Measurements from ENCODE around the gene BTG4.

Gene BTG4

GRCh38 chr11:111479666-111480065, 32.5 kb downstream of the BTG4 start:
- no peak for DNase-seq

GRCh38 chr11:111477898-111478297, 34.3 kb downstream of the BTG4 start:
- no peak for DNase-seq

DNA sequence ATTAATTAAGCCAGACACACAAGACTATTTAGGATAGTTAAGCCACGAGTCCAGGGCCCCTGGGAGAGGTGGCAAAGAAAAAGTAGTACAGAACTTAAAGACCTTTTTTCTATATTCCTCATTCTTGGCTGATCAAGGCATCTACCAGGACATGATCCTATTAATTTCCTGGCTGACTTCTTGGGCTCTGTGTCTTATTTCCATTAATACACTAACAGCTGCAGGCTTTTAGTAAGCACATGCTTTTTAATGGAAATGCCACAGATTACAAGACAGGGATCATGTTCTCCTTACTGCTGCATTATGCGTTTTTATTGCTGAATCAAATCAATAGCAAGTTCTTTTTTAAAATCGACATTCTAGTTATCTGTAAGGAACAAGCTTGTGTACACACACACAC, 35.2 kb downstream of the BTG4 start:
- DNase-seq: no peak

DNA sequence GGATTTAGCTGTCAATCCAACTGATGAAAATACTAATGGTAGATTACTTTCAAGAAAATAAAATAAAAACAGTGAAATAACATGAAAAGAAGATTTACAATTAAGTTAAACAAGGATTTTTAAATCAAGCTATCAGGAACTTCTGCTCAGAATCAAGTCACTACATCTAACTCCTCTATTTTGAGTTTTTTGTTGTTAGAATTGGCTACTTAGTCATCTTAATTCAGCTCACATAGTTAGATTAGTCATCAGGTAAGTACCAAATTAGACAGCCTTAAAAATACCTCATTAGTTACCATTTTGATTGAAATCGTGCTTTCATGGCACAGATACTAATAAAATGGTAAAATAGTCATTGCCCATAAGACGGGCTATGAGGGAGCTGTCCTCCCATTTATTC, 35.8 kb downstream of the BTG4 start:
- no peak for DNase-seq

DNA sequence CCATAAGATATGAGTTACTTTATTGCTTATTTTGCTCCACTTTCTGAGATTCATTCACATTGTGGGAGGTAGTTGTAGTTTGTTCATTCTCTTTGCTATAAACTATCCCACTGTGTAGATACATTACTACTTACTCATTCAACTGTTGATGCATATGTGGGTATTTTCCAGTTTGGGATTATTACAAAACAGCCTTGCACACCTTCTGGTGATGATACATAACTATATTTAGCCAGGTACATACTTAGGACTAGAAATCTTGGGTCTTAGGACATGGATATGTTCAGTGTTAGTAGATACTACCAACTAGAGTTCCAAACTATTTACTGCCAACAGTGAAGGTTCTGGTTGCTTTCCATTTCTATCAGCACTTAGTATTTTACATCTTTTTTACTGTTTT, 37.8 kb downstream of the BTG4 start:
- DNase-seq: no peak

DNA sequence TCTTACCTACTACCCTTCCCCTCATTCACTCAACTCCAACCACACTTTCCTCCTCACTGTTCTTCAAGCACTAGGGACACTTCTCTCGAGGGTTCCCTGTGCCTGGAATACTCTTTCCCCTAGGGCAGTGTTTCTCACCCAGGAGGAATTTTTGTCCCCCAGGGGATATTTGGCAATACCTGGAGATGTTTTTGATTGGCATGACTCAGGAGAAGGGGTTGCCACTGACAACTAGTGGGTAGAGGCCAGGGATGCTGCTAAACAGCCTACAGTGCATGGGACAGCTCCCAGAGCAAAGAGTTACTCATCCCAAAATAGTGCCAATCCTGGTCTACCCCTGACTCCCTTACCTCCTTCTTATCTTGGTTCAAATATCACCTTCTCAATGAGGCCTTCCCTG, 40.0 kb downstream of the BTG4 start:
- DNase-seq: no peak

GRCh38 chr11:111469200-111469599, 43.0 kb downstream of the BTG4 start:
- DNase-seq: no peak

DNA sequence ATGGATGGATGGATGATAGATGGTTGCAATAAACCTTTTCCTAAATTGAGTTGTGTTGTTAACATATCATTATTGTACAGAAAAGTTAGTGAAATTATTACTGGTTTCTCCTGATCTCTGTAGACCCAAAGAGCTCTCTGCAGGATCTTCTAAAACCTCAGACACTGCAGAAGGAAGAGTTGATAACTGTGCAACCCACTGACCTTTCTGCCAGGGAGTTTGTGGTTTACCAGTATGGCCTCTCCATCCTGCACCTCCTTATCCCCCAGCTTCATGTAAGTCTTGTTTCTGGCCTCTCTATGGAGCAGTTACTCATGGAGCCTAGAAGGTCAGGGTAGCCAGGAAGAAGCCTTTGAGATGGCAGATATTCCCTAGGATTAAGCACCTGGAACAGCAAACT, 45.6 kb downstream of the BTG4 start:
- DNase-seq: no peak

DNA sequence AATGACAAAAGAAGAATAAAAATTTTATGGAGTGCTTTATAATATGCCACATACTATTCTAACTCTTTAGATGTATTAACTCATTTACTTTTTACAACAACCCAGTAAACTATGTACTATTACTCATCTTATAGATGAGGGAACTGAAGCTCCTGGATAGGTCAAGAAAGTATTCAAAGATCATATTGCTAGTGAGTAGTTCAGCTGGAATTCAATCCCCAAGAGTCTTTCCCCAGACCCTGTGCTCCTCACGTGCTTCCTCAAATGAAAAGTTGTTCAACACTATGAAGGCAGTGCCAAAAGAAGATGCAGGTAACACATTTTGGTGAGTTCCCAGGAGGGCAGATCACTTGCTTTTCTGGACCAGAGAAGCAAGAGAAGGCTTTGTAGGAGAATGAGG, 46.8 kb downstream of the BTG4 start:
- DNase-seq: no peak

GRCh38 chr11:111463276-111463675, 48.9 kb downstream of the BTG4 start:
- DNase-seq: no peak

GRCh38 chr11:111462329-111462728, 49.9 kb downstream of the BTG4 start:
- no peak for DNase-seq

- DNase-seq: no peak
Measured at GRCh38 chr11:111461460-111462235, 50.5 kb downstream of the BTG4 start.

DNA sequence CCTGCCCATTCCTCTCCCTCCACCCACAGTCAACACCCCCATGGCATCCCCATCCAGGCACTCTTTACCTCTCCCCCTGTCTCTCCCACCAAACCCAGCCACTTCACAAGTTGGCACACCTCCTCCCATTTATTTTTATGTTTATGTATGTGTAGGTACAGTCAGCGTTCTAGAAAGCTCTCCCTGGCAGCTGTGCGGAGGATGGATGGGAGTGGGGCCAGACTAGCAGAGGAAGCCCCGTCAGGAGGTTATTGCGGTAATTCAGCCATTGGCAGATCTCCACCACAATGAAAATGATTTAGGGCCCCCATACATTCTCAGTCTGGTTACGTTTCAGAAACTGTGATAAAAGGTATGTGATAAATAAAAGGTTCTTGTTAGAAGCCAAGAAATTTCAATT, 51.3 kb downstream of the BTG4 start:
- DNase-seq: no peak

DNA sequence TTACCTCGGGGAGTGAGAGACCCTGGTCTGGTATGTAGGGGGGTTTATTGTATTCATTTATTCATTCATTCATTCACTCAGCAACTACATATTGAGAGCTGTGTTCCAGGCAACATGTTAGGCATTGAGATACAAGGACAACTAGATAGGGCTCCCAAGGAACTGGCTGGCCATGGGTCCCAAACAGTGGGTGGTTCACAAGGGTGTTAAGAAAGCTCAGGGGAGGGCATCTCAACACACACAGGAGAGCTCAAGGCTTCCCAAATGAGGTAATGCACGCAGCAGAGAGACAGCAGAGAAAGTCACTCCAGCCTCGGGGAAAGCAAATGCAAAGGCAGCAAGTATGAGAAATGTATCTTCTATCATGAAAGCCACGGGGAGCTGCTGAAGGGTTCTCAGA, 51.8 kb downstream of the BTG4 start:
- no peak for DNase-seq

GRCh38 chr11:111459506-111460270, 52.5 kb downstream of the BTG4 start:
- DNase-seq: no peak

GRCh38 chr11:111457731-111458368, 54.3 kb downstream of the BTG4 start:
- no peak for DNase-seq

- DNase-seq: no peak
Measured at GRCh38 chr11:111456859-111457730, 55.1 kb downstream of the BTG4 start.

DNA sequence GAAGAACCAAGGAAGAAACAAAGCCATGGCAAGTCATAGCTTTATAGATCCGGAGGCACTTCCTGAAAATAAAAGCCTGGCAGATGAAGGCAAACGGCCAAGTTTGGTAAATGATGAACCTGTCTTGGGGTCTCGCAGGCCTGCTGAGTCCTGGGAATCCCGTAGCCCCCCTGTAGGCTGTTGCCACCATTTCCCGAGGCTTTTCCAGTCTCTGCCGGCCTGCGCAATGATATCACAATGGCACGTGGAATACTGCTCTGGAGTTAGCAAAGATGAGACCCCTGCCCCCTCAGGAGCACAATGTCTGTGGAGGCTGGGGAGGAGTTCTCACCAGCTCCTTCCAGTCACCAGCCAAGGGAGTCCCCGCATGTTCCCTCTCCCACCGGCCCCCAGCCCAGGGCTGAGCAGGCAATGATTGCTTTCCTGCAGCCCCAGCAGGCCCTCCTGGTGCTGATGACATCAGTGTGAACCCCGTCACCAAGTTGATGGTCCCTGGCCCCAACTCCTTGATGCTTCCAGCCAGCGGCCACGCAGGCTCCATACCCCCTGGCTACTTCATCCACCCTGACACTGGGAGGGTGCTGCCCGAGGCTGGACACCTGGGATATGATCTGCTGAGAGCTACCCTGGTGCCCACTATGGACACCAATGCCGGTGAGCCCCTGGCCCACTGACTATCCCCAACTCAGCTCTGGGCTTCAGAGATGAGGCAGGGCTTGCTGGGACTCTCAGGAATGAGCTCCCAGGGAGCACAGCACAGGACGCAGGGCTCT, 55.9 kb downstream of the BTG4 start:
- DNase-seq: no peak

DNA sequence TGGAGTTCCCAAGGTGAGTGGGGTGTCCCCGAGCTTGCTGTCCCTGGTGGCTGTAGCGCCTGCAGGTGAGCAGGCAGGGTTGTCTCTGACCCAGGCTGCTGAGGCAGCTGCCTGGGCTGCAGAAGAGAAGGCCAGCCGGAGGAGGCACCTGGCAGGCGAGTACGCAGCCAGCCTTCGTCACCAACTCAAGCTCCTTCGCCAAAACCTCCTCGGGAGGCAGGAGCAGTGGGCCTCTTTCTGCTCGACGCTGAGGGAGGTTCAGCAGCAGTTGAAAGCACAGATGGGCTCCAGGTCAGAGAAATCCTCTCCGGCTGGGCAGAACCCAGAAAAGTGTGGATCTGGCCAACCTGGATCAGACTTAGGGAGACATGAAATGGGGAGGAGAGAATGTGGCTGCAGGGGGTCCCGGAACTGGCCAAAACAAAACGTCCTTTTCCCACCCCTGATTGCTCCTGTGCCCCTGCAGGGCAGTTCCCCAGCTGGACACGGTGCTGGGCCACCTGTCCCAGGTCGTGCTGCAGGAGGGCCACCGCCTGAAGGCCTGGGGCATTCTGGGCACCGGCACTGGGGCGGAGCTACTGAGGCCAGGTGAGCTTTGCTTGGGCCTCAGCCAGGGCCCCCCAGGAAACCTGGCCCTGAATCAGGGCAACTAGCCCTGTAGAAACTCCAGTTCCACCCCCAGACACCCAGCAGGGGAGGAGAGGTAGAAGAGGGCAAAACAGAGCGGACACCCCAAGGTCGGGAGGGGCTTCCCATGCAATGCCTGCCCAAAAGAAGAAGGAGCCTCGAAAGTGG, 56.7 kb downstream of the BTG4 start:
- no peak for DNase-seq

GRCh38 chr11:111454561-111455192, 57.5 kb downstream of the BTG4 start:
- no peak for DNase-seq
